OCI-LY1 (cell line): ENCODE measurements around the gene IFRD2.

ENCODE experiments used
- CTCF ChIP-seq: fragments of 200-600 bp; sonication (generic), shearing (Covaris generic); IDR thresholded peaks from 2 replicates; pipeline ENCODE4 v1.5.1; 2017; ENCODE audit warnings: mild to moderate bottlenecking, antibody characterized with exemption, low read length, moderate library complexity, mixed read lengths
- EZH2 ChIP-seq: fragments of 200-600 bp; sonication (generic), shearing (Covaris generic); IDR thresholded peaks from 2 replicates; pipeline ENCODE4 v1.8.0; 2017; ENCODE audit warnings: borderline replicate concordance, mixed run types, mild to moderate bottlenecking, antibody characterized with exemption, low read length, moderate library complexity, mixed read lengths

DNA sequence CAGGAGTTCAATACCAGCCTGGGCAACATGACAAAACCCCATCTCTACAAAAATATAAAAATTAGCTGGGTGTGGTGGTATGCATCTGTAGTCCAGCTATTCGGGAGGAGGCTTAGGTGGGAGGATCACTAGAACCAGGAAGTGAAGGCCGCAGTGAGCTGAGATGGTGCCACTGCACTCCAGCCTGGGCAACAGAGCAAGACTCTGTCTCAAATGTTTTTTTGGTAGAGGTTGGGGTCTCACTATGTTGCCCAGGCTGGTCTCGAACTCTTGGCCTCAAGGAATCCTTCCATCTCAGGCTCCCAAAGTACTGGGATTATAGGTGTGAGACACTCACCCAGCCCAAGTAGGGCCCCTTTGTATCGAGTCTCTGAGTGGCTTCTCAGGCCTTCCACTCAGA, 1.9 kb upstream of the IFRD2 start:
- TF ChIP-seq CTCF (no peak), EZH2 (no peak)
